GM21528 (cell line): ENCODE results near the gene MARK2.

Source experiments
- ATAC-seq: cut with Tn5 transposase; IDR thresholded peaks from one replicate; pipeline ENCODE4 v1.9.1; 2021; ENCODE audit warnings: mild to moderate bottlenecking, moderate library complexity; ENCODE audit not compliant: unreplicated experiment, low FRiP score

The MARK2 gene

GRCh38 chr11:63826471-63827190 is 12.3 kb upstream of the MARK2 start:
- no peak for ATAC-seq

- no peak for ATAC-seq
Measured at GRCh38 chr11:63829823-63830489, 9.0 kb upstream of the MARK2 start.

- no peak for ATAC-seq
Measured at GRCh38 chr11:63831326-63831725, 7.6 kb upstream of the MARK2 start.

- ATAC-seq: no peak
Measured at GRCh38 chr11:63832336-63832735, 6.6 kb upstream of the MARK2 start.

GRCh38 chr11:63833048-63833447 is 5.9 kb upstream of the MARK2 start:
- ATAC-seq: no peak

- no peak for ATAC-seq
Measured at GRCh38 chr11:63834535-63835157, 4.3 kb upstream of the MARK2 start.

- no peak for ATAC-seq
Measured at GRCh38 chr11:63835158-63835545, 3.8 kb upstream of the MARK2 start.

- ATAC-seq: no peak
Measured at GRCh38 chr11:63837027-63837688, 1.8 kb upstream of the MARK2 start.

GRCh38 chr11:63837739-63838138 is 1.2 kb upstream of the MARK2 start:
- ATAC-seq: no peak

- ATAC-seq: no peak
Measured at GRCh38 chr11:63838150-63838677, 696 bp upstream of the MARK2 start.

- ATAC-seq: peak; percentile 1
Measured at GRCh38 chr11:63839508-63840355, 822 bp downstream of the MARK2 start.

GRCh38 chr11:63840356-63841060 is 1.6 kb downstream of the MARK2 start:
- ATAC-seq: no peak

- ATAC-seq: no peak
Measured at GRCh38 chr11:63841554-63841953, 2.6 kb downstream of the MARK2 start.

GRCh38 chr11:63843041-63843440 is 4.1 kb downstream of the MARK2 start:
- no peak for ATAC-seq

GRCh38 chr11:63844836-63845235 is 5.9 kb downstream of the MARK2 start:
- no peak for ATAC-seq

GRCh38 chr11:63845303-63845702 is 6.4 kb downstream of the MARK2 start:
- no peak for ATAC-seq

- ATAC-seq: no peak
Measured at GRCh38 chr11:63845911-63846310, 7.0 kb downstream of the MARK2 start.

GRCh38 chr11:63846897-63847296 is 8.0 kb downstream of the MARK2 start:
- no peak for ATAC-seq

- no peak for ATAC-seq
Measured at GRCh38 chr11:63847363-63847762, 8.5 kb downstream of the MARK2 start.

GRCh38 chr11:63849691-63850090 is 10.8 kb downstream of the MARK2 start:
- ATAC-seq: no peak
